SKM-1 treated with dmso at 0.1 percent for 144 hours (cell line): ENCODE results near the gene OGDH.

Source experiments
- DNase-seq: peaks from one replicate; lab custom pipeline; 2025; ENCODE audit not compliant: unreplicated experiment; lab: John Stamatoyannopoulos, UW

OGDH gene

GRCh38 chr7:44757739-44758138 is 151.3 kb downstream of the OGDH start:
- no peak for DNase-seq
